Inflammatory macrophage (primary cell): Measurements from ENCODE around the gene SMAP1.

Source experiments
- DNase-seq, 2 donors: peaks; one replicate each; pipeline ENCODE4 v3.0.0-alpha.2; 2020 to 2022
- total RNA-seq, 18 experiments: gene quantifications; one replicate each; lab custom pipeline; 2026; ENCODE audit warnings: mixed read lengths in 6 of 18, inconsistent platforms in 2 of 18; lab: John Stamatoyannopoulos, UW

Gene SMAP1
- total RNA-seq, result 21.1 to 44.2 (median 35.5) reads per million in 18 experiments

GRCh38 chr6:70667711-70668498 is at the start of gene SMAP1:
Gene SMAP1, plus strand, starts transcription at chr6:70667883. Its CDS starts 141 bp downstream, at chr6:70668024.
- DNase-seq, result peak; percentile 93 to 94

GRCh38 chr6:70620746-70621145 is 46.9 kb upstream of the SMAP1 start:
- DNase-seq, result no peak

GRCh38 chr6:70622461-70622860 is 45.2 kb upstream of the SMAP1 start:
- DNase-seq, result no peak

- DNase-seq, result no peak
These were observed 42.2 kb upstream of the SMAP1 start for GRCh38 chr6:70625436-70625835.

GRCh38 chr6:70627500-70628254 is 40.0 kb upstream of the SMAP1 start:
- no peak for DNase-seq

GRCh38 chr6:70629929-70630328 is 37.8 kb upstream of the SMAP1 start:
- peak in 1 of 2 donors; percentile 0 for DNase-seq

DNA sequence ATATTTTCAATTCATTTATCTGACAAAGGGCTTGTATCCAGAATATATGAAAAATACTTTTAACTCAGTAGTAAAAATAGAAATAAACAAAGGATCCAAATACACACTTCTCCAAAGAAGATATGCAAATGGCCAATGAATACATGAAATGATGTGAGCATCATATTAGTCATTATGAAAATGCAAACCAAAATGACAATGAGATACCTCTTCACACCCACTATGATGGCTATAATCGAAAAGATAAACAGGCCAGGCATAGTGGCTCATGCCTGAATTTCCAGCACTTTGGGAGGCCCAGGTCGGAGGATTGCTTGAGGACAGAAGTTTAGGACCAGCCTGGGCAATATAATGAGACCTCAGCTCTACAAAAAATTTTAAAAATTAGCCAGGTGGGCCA is 33.8 kb upstream of the SMAP1 start:
- DNase-seq, result no peak

- DNase-seq, result no peak
These were observed 31.1 kb upstream of the SMAP1 start for GRCh38 chr6:70636596-70636995.

GRCh38 chr6:70638468-70638867 is 29.2 kb upstream of the SMAP1 start:
- no peak for DNase-seq

GRCh38 chr6:70651326-70651905 is 16.3 kb upstream of the SMAP1 start:
- no peak for DNase-seq

DNA sequence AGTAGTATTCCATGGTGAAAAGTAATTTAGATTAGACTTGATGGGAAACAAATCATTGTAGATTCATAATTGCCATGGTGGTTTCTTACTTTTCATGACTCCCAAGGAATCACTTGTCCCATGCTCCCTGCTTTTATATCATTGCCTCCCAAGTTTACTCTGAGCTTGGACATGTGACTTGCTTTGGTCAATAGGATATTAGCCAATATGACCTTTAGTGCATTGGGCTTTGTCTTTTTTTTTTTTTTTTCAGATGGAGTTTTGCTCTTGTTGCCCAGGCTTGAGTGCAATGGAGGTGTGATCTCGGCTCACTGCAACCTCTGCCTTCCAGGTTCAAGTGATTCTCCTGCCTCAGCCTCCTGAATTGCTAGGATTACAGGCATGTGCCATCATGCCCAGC is 15.5 kb upstream of the SMAP1 start:
- DNase-seq, result no peak

DNA sequence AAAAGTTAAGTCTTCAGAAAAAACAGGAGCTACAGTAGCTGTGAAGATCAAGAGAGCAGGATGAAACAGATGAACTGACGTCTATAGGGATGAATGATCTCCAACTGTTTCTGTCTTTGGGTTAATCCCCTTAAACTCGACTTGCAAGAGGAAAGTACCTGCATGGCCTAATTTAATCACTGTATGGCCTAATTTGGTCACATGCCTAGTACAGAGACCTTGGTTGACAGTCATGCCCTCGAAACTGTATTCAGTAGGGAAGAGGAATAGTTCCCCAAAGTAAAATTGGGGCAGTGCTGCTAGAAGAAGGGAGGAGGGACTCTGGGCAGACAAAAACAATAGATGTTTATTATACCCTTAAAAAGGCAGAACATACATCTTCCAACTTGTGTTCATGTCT is 10.0 kb upstream of the SMAP1 start:
- no peak for DNase-seq

DNA sequence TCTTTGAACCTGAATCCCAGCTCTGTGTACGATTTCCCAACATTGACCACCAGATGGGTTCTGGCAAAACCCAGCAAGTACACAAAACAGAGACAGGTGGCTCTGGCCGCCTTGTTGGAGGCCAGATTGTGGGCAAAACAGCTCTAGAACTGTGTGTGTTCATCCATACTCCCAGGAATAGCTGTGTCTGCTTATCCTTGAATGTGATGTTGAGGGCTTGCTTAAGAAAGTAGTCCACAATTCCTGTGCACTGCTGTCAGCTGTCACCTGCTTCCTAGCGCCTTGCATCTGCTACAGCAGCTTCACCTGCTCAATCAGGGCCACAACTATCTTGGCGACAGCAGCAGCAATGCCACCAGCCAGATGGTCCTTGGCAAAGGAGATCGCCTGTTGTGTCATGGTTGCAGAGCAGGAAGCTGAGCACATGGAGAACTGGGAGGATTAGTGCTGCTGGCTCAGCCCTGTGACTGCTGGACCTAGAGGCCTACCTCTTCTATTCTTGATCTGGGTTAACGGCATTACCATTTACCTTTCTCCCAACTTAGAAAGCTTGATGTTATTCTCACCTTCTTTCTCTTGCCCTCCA is 3.7 kb upstream of the SMAP1 start:
- no peak for DNase-seq

- DNase-seq, result peak; percentile 68 to 76
These were observed 977 bp upstream of the SMAP1 start for GRCh38 chr6:70666706-70667105.

DNA sequence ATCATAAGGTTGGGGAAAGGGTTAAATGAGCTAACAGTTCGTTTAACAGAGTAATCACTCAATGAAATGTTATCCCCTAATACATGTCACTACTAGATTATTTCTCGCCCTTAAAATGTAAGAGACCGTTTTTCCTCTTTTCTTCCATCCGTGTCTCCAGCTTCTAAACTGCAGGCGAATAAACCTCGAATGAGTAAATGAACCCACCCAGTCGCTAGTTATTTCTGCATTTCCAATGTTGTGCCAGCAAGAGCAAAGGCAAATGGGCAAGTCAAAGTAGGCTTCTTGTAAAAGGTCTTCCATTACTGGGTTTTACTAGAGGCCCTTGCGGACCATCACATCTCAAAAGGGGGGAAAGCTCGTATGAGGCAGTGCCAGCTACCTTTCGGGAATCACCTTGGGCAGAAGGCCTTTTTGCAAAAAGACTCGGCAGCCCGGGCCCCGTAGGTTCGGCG is 400 bp upstream of the SMAP1 start:
- no peak for DNase-seq

- DNase-seq, result peak in 1 of 2 donors; percentile 2
These were observed 773 bp downstream of the SMAP1 start for GRCh38 chr6:70668499-70668812.

GRCh38 chr6:70669133-70669532 is 1.4 kb downstream of the SMAP1 start:
- no peak for DNase-seq

DNA sequence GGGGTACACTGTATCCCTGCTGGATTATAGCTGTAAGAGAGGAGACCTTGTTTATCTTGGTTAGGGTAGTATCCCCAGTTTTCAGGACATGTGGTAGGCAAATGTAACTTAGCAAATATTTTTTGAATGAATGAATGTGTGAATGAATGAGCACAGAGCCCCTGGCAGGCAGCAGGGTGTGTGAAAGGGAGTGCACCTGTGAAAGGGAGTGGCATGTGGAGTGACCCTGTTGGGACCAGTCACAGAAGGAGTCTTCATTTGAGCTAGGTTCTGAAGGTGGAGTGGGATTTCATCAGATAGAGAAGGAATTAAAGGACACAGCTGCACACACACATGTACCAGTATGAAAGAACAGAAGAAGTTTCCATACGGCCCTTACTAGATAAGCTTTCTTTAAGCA is 4.9 kb downstream of the SMAP1 start:
- no peak for DNase-seq

GRCh38 chr6:70673054-70673453 is 5.4 kb downstream of the SMAP1 start:
- no peak for DNase-seq

DNA sequence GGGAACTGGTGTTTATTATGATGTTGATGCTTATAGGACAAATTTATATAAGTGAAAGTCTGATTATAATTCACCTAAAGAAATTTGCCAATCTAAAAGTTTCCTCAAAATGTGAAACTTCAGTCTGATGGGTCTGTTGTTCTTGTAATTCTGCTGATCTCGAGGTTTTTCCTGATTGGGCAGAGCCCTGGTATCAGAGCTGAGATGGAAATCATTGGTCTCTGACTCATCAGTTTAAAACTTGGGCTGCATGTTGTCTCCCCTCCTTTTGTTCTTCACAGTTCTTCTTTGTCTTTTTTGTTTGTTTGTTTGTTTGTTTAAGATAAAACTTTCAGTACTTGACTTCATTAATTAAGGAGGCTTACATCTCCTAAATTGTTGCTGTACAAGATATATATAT is 5.9 kb downstream of the SMAP1 start:
- peak in 1 of 2 donors; percentile 5 for DNase-seq

DNA sequence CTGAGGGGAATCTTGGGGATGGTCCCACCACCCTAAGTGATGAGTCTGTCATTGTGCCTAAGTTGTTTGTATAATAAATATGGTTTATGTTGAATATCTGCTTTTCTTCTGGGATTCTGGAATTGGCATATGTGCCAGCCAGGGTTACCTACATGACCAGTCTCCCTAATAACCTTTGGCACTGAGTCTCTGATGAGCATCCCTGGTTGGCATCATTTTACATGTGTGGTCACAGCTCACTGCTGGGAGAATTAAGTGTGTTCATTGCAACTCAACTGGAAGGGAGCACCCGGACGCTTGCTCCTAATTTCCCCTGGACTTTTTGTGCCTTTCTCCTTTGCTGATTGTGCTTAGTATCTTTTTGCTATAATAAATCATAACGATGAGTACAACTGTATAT is 8.1 kb downstream of the SMAP1 start:
- DNase-seq, result no peak

GRCh38 chr6:70676821-70677220 is 9.1 kb downstream of the SMAP1 start:
- no peak for DNase-seq

DNA sequence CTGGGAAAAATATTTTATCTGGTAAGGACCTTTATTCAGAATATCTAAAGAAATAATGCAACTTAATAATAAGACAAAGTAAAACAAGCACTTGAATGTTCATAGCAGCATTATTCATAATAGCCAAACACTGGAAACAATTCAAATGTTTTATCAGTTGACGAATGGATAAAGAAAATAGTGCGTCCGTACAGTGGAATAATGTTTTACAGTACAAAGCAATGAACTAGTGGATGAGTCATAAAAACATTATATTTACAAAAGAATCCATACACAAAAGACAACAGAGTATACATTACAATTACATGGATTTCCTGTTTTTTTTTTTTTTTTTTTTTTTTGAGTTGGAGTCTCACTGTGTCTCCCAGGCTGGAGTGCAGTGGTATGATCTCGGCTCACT is 12.7 kb downstream of the SMAP1 start:
- DNase-seq, result no peak
